ENCODE data around the gene RASSF3. TPM values are rescaled to one million over a fixed set of nuclear protein-coding genes. Genes with fewer than 3 reads are reported as not detected.
A peak's percentile ranks its signal among the peaks of the same experiment; 100 is the strongest.

Gene RASSF3
- total RNA-seq (100 to 1,000 TPM in 3 of 10 donors, 10 to 100 TPM in 7; 55.1 to 159 (median 89.3) TPM), polyA plus RNA-seq (10 to 100 TPM; 21.6 to 35.8 TPM)
- long read RNA-seq, donor 1, transcript RASSF3-204 (5 exons, 3,492 nt), result major isoform, 56 of 76 reads
- long read RNA-seq, donor 1, partial matches to known transcripts, result 2 of 76 reads
- long read RNA-seq, donor 1, other reads (novel, unspliced or antisense), result 17 of 76 reads
- long read RNA-seq, donor 2, transcript RASSF3-204 (5 exons, 3,492 nt), result major isoform, 55 of 67 reads
- long read RNA-seq, donor 2, partial matches to known transcripts, result 3 of 67 reads
- long read RNA-seq, donor 2, other reads (novel, unspliced or antisense), result 9 of 67 reads
- long read RNA-seq, donor 3, partial matches to known transcripts, result 0 of 14 reads
- long read RNA-seq, donor 3, other reads (novel, unspliced or antisense), result 14 of 14 reads

GRCh38 chr12:64610079-64610659 is at the start of gene RASSF3:
Gene RASSF3 (plus strand): TSS chr12:64610495. CDS start chr12:64610633, 138 bp downstream.
- H3K27ac ChIP-seq, result peak within 1 kb of the TSS; percentile 87 to 99 (median 96)
- no peaks in the 10 kb centered on the region for H3K9me3 ChIP-seq
- 0% methylated on average over 47 to 76 of the region's 76 CpGs for WGBS, 2 donors
- H3K27me3 ChIP-seq, result no peaks in the 10 kb centered on the region
- peak within 1 kb of the TSS; percentile 63 to 99 (median 90) for H3K4me3 ChIP-seq
- H3K4me1 ChIP-seq, result peaks cover 0 to 40% (median 31%) of the 10 kb centered on the region in 9 donors
- no peak for TF ChIP-seq CTCF (IDR thresholded peaks at IDR 0.05)
- intact Hi-C loops (cut with DNase I), result loop anchor here (2.0 to 10.0 kb wide), 10 partner anchors 43 to 87 kb away; no protein-coding TSS in a partner anchor
- DNase-seq, result peak; percentile 77 to 81
- peak; percentile 76 to 92 (median 86) for ATAC-seq
- peaks cover 0 to 14% (median 0%) of the 10 kb centered on the region in 9 donors for H3K36me3 ChIP-seq

- DNase-seq, result no peak
- 91 to 93% methylated on average over 9 of the region's 9 CpGs for WGBS, 2 donors
- Histone ChIP-seq H3K27me3 (no peaks in the 10 kb centered on the region), H3K27ac (no peak overlapping the region), H3K9me3 (no peaks in the 10 kb centered on the region), H3K36me3 (no peaks in the 10 kb centered on the region), H3K4me3 (no peak overlapping the region), H3K4me1 (peaks cover 0 to 14% (median 0%) of the 10 kb centered on the region in 9 donors)
- intact Hi-C loops (cut with DNase I), result loop anchor here in 1 of 10 donors (5.0 kb wide), 1 partner anchor 36 kb away; no protein-coding TSS in a partner anchor
- no peak for TF ChIP-seq CTCF (IDR thresholded peaks at IDR 0.05)
- no peak for ATAC-seq
These were observed 48.8 kb upstream of the RASSF3 start for GRCh38 chr12:64561302-64562136.

GRCh38 chr12:64566122-64566521 is 44.2 kb upstream of the RASSF3 start:
- intact Hi-C loops (cut with DNase I), result loop anchor here in 2 of 10 donors (5.0 kb wide), 2 partner anchors 46 to 126 kb away; partner anchors contain the start of gene RASSF3 (in 2 of the 2)
- Histone ChIP-seq H3K27me3 (no peaks in the 10 kb centered on the region), H3K27ac (no peak overlapping the region), H3K4me1 (peaks cover 2 to 38% (median 31%) of the 10 kb centered on the region in 9 donors), H3K36me3 (no peaks in the 10 kb centered on the region), H3K4me3 (no peak overlapping the region), H3K9me3 (no peaks in the 10 kb centered on the region)
- ATAC-seq (no peak), DNase-seq (no peak)
- no peak for TF ChIP-seq CTCF (IDR thresholded peaks at IDR 0.05)
- WGBS, 2 donors, result 90 to 92% methylated on average over 4 of the region's 4 CpGs

Data from heart right ventricle (tissue), 16 donors.